NOMO-1 treated with DMSO at 0.1 percent for 48 hours (cell line): ENCODE results near the gene SLC35G3.
"Not testable (repeated sequence)": the region's sequence is repeated elsewhere in the genome, so short reads cannot be mapped to it uniquely, and the experiment has no call there.

Experiments used
- DNase-seq: peaks from one replicate; lab custom pipeline; 2025; ENCODE audit not compliant: unreplicated experiment; lab: John Stamatoyannopoulos, UW

Gene SLC35G3

DNA sequence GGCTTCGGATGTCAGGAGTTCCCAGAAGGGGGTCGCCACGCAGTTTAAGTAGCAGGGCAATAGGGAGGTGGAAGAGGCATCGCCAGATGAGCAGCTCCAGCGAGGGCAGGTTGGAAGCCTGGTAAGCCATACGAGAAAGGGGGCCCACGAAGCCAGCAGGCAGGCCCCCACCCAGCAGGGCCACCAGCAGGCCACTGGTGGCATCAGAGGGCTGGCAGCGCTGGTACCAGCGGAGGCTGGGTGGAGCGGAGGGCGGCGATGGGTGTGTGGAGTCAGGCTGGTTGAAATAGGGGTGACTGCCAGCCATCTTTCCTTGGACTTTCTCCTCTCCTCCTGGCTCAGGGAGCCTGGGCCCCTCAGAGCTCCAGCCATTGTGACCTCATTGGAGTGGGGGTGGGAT is at the start of gene SLC35G3:
TSS of gene SLC35G3 (minus strand) at position 393 of the 400 bp plus-strand sequence. CDS start at position 307, 86 bp downstream.
- not testable (repeated sequence) for DNase-seq

- DNase-seq, result no peak
Observed at GRCh38 chr17:35243561-35244340, 49.6 kb upstream of the SLC35G3 start.

- peak; percentile 81 for DNase-seq
Observed at GRCh38 chr17:35242805-35243560, 48.8 kb upstream of the SLC35G3 start, which contains the start of gene SLFN5. Gene SLFN5 (plus strand): TSS chr17:35243072. CDS start chr17:35258691, 15,619 bp downstream.

DNA sequence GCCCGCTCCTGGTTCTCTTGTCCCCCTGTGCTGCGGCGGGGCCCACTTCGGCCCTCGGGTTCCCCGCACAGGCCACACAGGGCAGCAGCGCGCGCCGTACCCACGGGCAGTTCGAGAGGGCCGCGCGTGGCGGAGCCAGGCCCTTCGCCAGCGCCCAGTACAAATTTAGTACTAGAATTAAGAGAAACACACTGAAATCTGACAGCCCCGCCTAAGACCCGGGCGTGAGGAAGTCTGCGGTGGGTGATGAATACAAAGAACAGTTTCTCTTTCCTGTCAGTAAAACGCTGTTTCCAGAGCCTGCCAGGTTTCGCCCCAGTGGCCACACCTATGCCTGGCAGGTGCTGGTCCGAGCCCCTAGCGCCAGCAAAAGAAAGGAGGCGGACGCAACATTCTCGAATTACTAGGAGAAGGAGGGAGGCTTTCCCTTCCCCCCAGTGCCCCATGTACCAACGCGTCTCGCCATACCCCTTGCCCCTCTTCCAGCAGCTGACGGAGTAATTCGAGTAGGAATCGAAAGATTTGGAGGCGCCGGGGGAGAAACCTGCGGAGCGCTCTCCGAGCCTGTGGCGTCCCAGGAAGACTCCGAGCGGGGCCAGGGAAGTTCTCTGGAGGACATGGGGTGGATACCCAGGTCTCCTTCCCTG is 48.1 kb upstream of the SLC35G3 start:
- peak; percentile 80 for DNase-seq

DNA sequence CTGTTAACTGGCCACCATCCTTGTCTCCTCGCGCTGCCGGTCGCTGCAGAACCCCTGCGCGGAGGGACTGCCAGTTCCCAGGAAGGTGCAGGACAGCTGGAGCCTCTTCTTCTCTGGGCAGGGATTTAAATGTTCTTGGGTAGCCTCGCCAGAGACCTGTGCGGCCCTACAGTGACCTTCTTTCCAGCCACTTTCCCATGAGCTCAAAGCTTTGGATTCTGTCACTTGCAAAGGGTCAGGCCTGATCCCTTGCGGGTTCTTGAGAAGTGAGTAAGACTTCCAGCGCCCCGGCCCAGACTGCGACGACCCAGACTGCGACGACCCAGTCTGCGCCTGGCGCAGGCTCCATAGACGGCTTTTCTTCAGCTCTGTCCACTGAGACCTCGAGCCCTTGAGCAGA is 47.3 kb upstream of the SLC35G3 start:
- no peak for DNase-seq

DNA sequence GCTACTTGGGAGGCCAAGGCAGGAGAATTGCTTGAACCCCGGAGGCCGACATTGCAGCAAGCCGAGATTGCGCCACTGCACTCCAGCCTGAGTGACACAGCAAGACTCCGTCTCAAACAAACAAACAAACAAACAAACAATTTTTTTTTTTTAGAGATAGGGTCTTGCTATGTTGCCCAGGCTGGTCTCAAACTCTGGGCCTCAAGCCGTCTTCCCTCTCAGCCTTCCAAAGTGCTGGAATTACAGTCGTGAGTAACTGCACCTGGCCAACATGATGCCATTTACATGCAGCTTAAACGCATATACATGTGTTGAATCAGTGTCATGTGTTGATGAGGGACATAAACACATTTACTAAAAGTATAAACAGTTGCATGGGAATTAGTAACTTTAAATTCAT is 46.7 kb upstream of the SLC35G3 start:
- DNase-seq, result no peak

- no peak for DNase-seq
Observed at GRCh38 chr17:35239823-35240222, 45.6 kb upstream of the SLC35G3 start.

DNA sequence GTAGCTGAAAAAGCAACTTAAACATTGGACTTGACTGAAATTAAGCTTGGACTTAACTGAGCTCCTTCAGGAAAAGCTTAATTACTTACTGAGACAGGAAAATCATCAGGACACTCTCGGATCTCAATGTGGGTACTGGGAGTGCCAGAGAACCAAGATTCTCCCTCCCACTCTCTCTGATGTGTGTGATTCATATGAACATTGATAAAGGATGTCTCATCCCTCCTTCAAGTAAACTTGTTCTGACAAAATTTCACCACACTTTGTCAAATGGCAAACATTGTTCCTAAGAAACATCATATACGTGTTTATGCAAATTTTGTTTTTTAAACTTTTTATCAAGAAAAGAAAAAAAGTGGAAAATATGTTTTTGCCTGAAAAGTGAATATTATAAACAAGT is 44.6 kb upstream of the SLC35G3 start:
- no peak for DNase-seq

DNA sequence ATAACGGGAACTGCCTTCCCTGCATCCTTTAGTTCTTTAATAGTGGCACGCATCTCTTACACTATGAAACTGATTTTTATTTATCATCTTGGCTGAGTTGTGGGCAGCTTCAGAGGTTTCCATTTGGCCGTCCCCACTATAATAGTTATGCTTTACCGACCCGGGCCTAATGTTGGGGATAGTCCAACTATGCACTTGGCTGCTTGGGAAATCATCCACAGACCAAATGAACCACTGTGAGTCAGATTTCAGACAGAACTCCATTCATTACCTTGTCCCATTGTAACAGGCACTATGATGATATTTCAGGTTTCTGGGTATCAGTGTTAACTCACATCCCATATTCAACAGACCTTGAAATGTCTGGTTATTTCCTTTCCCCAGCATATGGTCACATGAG is 42.6 kb upstream of the SLC35G3 start:
- DNase-seq, result no peak

- peak; percentile 51 for DNase-seq
Observed at GRCh38 chr17:35235917-35236316, 41.7 kb upstream of the SLC35G3 start.

DNA sequence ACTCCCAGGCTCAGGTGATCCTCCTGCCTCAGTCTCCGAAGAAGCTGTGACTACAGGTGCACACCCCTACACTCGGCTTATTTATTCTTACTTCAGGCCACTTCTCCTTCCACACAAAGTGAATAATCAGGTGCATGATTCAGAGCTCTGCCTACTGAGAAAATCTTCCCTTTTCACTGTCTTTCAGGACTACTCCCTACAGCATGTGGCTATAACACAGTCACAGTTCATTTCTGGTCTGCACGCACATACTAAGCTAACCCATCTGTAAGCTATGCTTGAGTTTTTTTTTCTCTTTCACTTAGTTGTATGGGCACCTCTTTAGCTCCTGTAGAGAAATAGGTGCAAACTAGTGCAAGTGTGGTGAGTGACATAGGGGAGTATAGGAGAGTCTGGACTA is 41.1 kb upstream of the SLC35G3 start:
- DNase-seq, result no peak

DNA sequence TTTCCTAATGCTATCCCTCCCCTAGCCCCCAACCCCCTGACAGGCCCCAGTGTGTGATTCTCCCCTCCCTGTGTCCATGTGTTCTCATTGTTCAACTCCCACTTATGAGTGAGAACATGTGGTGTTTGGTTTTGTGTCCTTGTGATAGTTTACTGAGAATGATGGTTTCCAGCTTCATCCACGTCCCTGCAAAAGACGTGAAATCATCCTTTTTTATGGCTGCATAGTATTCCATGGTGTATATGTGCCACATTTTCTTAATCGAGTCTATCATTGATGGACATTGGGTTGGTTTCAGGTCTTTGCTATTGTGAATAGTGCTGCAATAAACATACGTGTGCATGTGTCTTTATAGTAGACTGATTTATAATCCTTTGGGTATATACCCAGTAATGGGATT is 40.1 kb upstream of the SLC35G3 start:
- not testable (repeated sequence) for DNase-seq

- no peak for DNase-seq
Observed at GRCh38 chr17:35229638-35230037, 35.4 kb upstream of the SLC35G3 start.

GRCh38 chr17:35227546-35227945 is 33.4 kb upstream of the SLC35G3 start:
- DNase-seq, result no peak

GRCh38 chr17:35224436-35224835 is 30.2 kb upstream of the SLC35G3 start:
- DNase-seq, result no peak

- DNase-seq, result no peak
Observed at GRCh38 chr17:35222452-35222851, 28.3 kb upstream of the SLC35G3 start.

DNA sequence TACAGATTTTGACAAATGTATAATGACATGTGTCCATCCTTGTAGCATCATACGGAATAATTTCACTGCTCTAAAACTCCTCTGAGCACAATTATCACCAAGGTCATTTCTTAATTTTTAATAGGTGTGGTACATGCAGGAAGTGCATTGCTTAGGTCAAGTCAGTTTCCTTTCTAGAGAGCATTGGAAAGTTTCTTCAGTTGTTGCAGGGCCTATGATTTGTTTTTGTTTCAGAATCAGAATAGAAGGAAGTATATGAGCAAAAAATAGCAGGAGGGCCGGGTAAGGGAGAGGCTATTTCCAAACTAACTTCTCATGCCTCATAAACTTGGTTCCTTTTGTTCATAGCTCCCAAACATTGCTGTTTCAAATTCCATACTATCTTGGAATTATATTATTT is 24.7 kb upstream of the SLC35G3 start:
- DNase-seq, result peak; percentile 78

GRCh38 chr17:35217107-35217506 is 22.9 kb upstream of the SLC35G3 start:
- no peak for DNase-seq

DNA sequence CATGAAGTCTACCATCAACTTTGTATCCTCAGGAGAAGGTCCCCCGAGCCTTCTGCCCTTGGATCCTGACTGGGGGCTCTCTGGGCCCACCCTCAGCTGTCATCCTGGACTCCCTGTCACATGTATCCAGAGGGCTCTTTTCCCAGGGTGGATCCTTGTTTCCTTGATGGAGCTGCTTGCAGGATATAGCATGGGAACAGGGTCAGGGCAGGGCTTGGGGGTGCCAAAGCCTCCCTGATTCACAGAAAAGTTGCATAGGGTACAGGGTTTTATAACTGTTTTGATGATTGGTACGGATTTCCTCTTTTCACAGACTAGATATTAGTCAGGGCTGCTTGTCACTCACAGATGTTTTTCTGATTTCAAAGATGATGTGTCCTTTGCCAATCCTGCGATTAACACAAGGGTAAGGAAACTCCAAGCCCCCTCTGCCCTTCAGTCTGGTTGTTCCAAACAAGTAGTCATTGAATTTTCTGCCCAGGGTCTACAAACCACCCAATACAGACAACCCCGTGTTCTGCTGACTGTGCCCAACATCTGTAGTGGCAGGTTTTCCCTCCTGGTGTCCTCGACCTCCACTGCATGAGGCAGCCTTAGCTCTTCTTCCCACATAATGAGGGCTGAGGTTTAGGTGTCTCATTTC is 20.6 kb upstream of the SLC35G3 start:
- DNase-seq, result no peak

DNA sequence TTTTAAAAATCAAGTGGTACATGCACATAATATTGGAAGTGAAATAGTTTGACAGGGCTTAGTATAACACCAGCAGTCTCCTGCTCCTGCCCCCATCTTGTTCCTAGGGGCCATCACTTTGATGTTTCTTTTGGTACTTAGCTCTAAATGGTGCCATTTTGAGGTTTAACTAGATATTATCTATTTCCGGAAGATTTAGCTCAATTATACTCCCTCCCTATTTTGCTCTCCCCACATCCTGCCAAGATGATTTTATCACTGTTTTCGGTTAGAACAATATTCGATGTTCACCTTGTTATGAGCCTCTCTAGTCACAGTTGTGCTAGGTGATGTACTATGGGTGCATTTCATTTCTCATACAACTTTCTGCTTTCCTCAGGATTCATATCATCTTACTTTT is 20.0 kb upstream of the SLC35G3 start:
- DNase-seq, result no peak

- no peak for DNase-seq
Observed at GRCh38 chr17:35213412-35213940, 19.3 kb upstream of the SLC35G3 start.
